Measurements from ENCODE around the gene UBXN10.

UBXN10 gene

DNA sequence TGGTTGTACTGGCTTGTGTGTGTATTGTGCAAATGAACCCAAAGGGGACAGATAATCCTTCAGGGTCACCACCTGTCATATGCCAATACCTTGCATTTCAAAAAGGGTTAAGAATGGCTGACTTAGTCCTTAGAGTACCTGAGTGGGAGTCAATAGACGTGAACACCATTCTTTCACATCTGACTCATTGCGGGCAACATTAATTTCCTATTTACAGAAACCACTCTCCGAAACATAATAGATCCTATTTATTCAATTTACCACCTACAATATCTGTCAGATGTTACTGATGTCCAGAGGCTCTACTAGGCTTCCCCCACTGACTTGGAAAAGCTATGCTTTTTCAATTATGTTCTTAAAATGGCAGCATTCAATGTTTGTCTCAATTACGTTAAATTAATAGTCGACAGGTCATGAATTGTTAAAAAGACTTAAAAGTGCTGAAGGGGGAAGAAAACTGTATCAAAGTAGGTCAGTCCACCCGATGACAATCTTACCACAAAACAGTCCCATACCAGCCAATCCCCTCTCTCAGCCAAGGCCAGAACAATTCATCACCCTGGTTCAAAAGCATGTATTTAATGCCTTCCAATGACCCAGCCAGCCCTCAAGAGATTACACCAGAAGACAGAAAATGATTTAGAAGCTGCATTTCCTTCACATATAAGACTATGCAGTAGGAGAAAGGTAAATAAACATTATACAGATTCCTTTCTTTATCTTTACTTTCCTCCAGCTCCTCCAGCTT lies 49.1 kb downstream of the UBXN10 start:
- DNase-seq: no peak
- TF ChIP-seq POLR2A (IDR thresholded peaks at IDR 0.05; ENCODE audit: low read length) (no peak), GATA1 (IDR thresholded peaks at IDR 0.05; ENCODE audit: low read depth, low read length) (no peak)

DNA sequence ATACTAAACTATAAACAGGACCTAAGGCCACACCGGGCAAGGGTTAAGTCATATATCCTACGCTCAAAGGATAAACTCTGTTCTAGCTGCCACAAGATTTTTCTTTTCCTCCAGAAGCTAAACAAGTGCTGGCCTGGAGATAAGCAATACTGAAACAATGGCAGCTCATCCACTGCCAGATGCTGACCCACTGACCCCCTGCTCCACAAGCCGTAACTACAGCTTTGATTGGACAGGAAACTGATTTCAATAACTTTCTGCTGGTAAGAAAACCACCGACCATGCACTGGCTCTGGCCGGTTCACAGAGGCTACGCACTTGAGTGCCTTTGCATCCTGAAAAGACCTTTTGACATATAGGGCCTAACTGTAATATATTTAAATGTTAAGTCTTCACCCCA lies 51.8 kb downstream of the UBXN10 start:
- no peak for DNase-seq
- TF ChIP-seq GATA1 (IDR thresholded peaks at IDR 0.05; ENCODE audit: low read depth, low read length) (no peak), POLR2A (IDR thresholded peaks at IDR 0.05; ENCODE audit: low read length) (no peak)

DNA sequence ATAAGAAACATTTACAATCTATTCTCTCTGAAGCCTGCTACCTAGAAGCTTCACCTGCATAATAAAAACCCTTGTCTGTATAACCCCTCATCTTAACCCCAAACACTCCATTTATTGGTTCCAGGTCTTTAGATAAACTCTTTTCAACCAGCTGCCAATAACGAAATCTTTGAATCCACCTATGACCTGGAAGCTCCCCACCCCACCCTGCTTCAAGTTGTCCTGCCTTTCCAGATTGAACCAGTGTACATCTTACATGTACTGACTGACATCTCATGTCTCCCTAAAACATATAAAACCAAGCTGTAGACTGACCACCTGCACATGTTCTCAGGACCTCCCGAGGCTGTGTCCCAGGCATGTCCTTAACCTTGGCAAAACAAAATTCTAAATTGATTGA lies 54.1 kb downstream of the UBXN10 start:
- no peak for DNase-seq
- no peak for TF ChIP-seq GATA1 (IDR thresholded peaks at IDR 0.05; ENCODE audit: low read depth, low read length)
- no peak for TF ChIP-seq POLR2A (IDR thresholded peaks at IDR 0.05; ENCODE audit: low read length)

DNA sequence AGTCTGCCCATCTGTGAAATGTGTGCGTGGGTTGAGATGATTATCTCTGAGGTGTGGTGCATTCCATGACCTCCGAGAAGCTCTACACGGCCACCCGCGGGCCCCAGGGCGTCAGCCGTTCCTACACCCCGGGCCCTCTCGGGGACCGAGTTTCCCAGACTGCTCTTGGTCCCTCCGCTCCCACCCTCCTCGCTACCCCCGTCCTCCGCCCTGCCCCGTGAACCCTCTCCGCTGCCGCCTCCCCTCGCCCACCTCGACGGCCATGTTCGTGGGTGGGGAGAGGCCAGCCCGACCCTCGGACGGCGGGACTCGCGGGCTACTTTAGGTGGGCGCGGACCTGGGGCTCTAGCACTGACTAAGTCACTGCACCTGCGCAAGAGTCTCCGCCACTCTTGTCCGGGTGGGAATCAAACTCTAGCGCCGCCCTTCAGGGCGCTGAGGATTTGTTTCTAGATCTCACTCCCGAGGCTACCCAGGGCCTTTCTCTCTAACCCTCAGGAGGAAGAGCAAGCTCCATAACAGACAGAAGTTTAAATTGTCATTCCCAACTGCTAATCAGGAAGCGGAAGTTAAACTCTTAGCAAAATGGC lies 57.1 kb downstream of the UBXN10 start:
- TF ChIP-seq POLR2A (IDR thresholded peaks at IDR 0.05; ENCODE audit: low read length): no peak
- no peak for TF ChIP-seq GATA1 (IDR thresholded peaks at IDR 0.05; ENCODE audit: low read depth, low read length)
- no peak for DNase-seq

Measured in erythroblast (primary cell).